Measurements from ENCODE around the gene MSI2. TPM values are rescaled to one million over a fixed set of nuclear protein-coding genes. Genes with fewer than 3 reads are reported as not detected.

The MSI2 gene
- total and polyA plus RNA-seq, 2 experiments from 2014 or later = 4.3 to 17.9 TPM

GRCh38 chr17:57373756-57374155 is 117.4 kb downstream of the MSI2 start:
- Histone ChIP-seq H3K9me3 (ENCODE audit: low read depth) (no peaks in the 10 kb centered on the region), H3K27me3 (replicated peaks; ENCODE audit: insufficient read depth) (no peaks in the 10 kb centered on the region), H3K36me3 (ENCODE audit: low read depth) (no peaks in the 10 kb centered on the region), H3K79me2 (ENCODE audit: insufficient read depth) (no peaks in the 10 kb centered on the region), H2AFZ (no peak overlapping the region), H3K27ac (no peak overlapping the region), H3F3A (ENCODE audit: insufficient read depth) (0 out of 2 replicates have a peak, but pooled peaks cover 4% of the 10 kb centered on the region), H4K20me1 (ENCODE audit: insufficient read depth) (no peaks in the 10 kb centered on the region), H3K9ac (no peak overlapping the region), H3K9me2 (ENCODE audit: insufficient read depth) (no peaks in the 10 kb centered on the region), H3K4me2 (ENCODE audit: unreplicated experiment) (no peak overlapping the region), H3K4me1 (ENCODE audit: insufficient read depth) (peaks cover 10% of the 10 kb centered on the region), H3K4me3 (no peak overlapping the region)
- WGBS, 2 experiments (ENCODE audit: low coverage in 1 of 2, low lambda C conversion rate in 2 of 2, missing lambda C conversion rate in 2 of 2) = 88 to 90% methylated on average over 2 of the region's 2 CpGs
- in situ Hi-C loops (cut with MboI) = no loop called here
- TF ChIP-seq EZH2 (IDR thresholded peaks at IDR 0.05; ENCODE audit: insufficient read depth, poor library complexity, severe bottlenecking) = no peak
- no peak for TF ChIP-seq EZH2phosphoT487 (IDR thresholded peaks at IDR 0.05; ENCODE audit: insufficient read depth, low read depth)
- no peak for DNase-seq

- Histone ChIP-seq H3K4me3 (no peak overlapping the region), H3K4me2 (ENCODE audit: unreplicated experiment) (no peak overlapping the region), H3K4me1 (ENCODE audit: insufficient read depth) (peaks cover 3% of the 10 kb centered on the region), H3K9ac (no peak overlapping the region), H3K27me3 (replicated peaks; ENCODE audit: insufficient read depth) (no peaks in the 10 kb centered on the region), H3K9me2 (ENCODE audit: insufficient read depth) (no peaks in the 10 kb centered on the region), H3K36me3 (ENCODE audit: low read depth) (no peaks in the 10 kb centered on the region), H3K9me3 (ENCODE audit: low read depth) (no peaks in the 10 kb centered on the region), H4K20me1 (ENCODE audit: insufficient read depth) (no peaks in the 10 kb centered on the region), H3F3A (ENCODE audit: insufficient read depth) (no peaks in the 10 kb centered on the region), H3K27ac (no peak overlapping the region), H2AFZ (no peak overlapping the region), H3K79me2 (ENCODE audit: insufficient read depth) (no peaks in the 10 kb centered on the region)
- TF ChIP-seq EZH2 (IDR thresholded peaks at IDR 0.05; ENCODE audit: insufficient read depth, poor library complexity, severe bottlenecking) = no peak
- no peak for TF ChIP-seq EZH2phosphoT487 (IDR thresholded peaks at IDR 0.05; ENCODE audit: insufficient read depth, low read depth)
- in situ Hi-C loops (cut with MboI) = no loop called here
- no peak for DNase-seq
- WGBS, 2 experiments (ENCODE audit: low coverage in 1 of 2, low lambda C conversion rate in 2 of 2, missing lambda C conversion rate in 2 of 2) = 82 to 88% methylated on average over 11 of the region's 11 CpGs
Observed at GRCh38 chr17:57375040-57375769, 118.9 kb downstream of the MSI2 start.

- Histone ChIP-seq H3K79me2 (ENCODE audit: insufficient read depth) (no peaks in the 10 kb centered on the region), H2AFZ (no peak overlapping the region), H3K27me3 (replicated peaks; ENCODE audit: insufficient read depth) (no peaks in the 10 kb centered on the region), H3K36me3 (ENCODE audit: low read depth) (no peaks in the 10 kb centered on the region), H3K4me2 (ENCODE audit: unreplicated experiment) (no peak overlapping the region), H3K9me2 (ENCODE audit: insufficient read depth) (no peaks in the 10 kb centered on the region), H3K4me1 (ENCODE audit: insufficient read depth) (no peaks in the 10 kb centered on the region), H3F3A (ENCODE audit: insufficient read depth) (no peaks in the 10 kb centered on the region), H3K9ac (no peak overlapping the region), H4K20me1 (ENCODE audit: insufficient read depth) (no peaks in the 10 kb centered on the region), H3K9me3 (ENCODE audit: low read depth) (no peaks in the 10 kb centered on the region), H3K4me3 (no peak overlapping the region), H3K27ac (no peak overlapping the region)
- DNase-seq = no peak
- WGBS, 2 experiments (ENCODE audit: low coverage in 1 of 2, low lambda C conversion rate in 2 of 2, missing lambda C conversion rate in 2 of 2) = 89 to 94% methylated on average over 12 of the region's 12 CpGs
- TF ChIP-seq EZH2phosphoT487 (IDR thresholded peaks at IDR 0.05; ENCODE audit: insufficient read depth, low read depth) (no peak), EZH2 (IDR thresholded peaks at IDR 0.05; ENCODE audit: insufficient read depth, poor library complexity, severe bottlenecking) (no peak)
- in situ Hi-C loops (cut with MboI) = no loop called here
Observed at GRCh38 chr17:57375770-57376225, 119.5 kb downstream of the MSI2 start.

- no peak for DNase-seq
- H3K27me3 ChIP-seq (replicated peaks; ENCODE audit: insufficient read depth) = no peaks in the 10 kb centered on the region
- H3K9me3 ChIP-seq (ENCODE audit: low read depth) = no peaks in the 10 kb centered on the region
- no peaks in the 10 kb centered on the region for H3K4me1 ChIP-seq (ENCODE audit: insufficient read depth)
- H4K20me1 ChIP-seq (ENCODE audit: insufficient read depth) = no peaks in the 10 kb centered on the region
- no peak overlapping the region for H2AFZ ChIP-seq
- H3K79me2 ChIP-seq (ENCODE audit: insufficient read depth) = no peaks in the 10 kb centered on the region
- no peaks in the 10 kb centered on the region for H3K9me2 ChIP-seq (ENCODE audit: insufficient read depth)
- no peaks in the 10 kb centered on the region for H3K36me3 ChIP-seq (ENCODE audit: low read depth)
- TF ChIP-seq EZH2phosphoT487 (IDR thresholded peaks at IDR 0.05; ENCODE audit: insufficient read depth, low read depth) (no peak), EZH2 (IDR thresholded peaks at IDR 0.05; ENCODE audit: insufficient read depth, poor library complexity, severe bottlenecking) (no peak)
- H3K9ac ChIP-seq = no peak overlapping the region
- 84% methylated on average over 7 of the region's 7 CpGs for WGBS, 2 experiments (ENCODE audit: low coverage in 1 of 2, low lambda C conversion rate in 2 of 2, missing lambda C conversion rate in 2 of 2)
- H3F3A ChIP-seq (ENCODE audit: insufficient read depth) = no peaks in the 10 kb centered on the region
- in situ Hi-C loops (cut with MboI) = no loop called here
- no peak overlapping the region for H3K4me2 ChIP-seq (ENCODE audit: unreplicated experiment)
- no peak overlapping the region for H3K27ac ChIP-seq
- no peak overlapping the region for H3K4me3 ChIP-seq
Observed at GRCh38 chr17:57377094-57377493, 120.8 kb downstream of the MSI2 start.

Measured in GM23248 (cell line).